Spinal cord (tissue), 10 donors: ENCODE measurements around the gene TINAG. TPM values are rescaled to one million over a fixed set of nuclear protein-coding genes. Genes with fewer than 3 reads are reported as not detected.

Experiments used
- DNase-seq, 6 donors: peaks; one replicate each; pipeline versions ENCODE4 v3.0.0 to v3.0.0-alpha.2; 2013 to 2015; ENCODE audit warnings: low spot score in 6 of 6, low read depth in 4 of 6
- H3K27ac ChIP-seq: one replicate; pipeline ENCODE4 v1.5.1; 2013; ENCODE audit warnings: low read depth, low read length, control low read depth
- H3K27me3 ChIP-seq: one replicate; pipeline ENCODE4 v1.6.1; 2013; ENCODE audit warnings: low read length; ENCODE audit not compliant: control insufficient read depth, insufficient read depth
- H3K36me3 ChIP-seq: one replicate; pipeline ENCODE4 v1.6.1; 2013; ENCODE audit warnings: low read length; ENCODE audit not compliant: control insufficient read depth, insufficient read depth
- H3K4me1 ChIP-seq: one replicate; pipeline ENCODE4 v1.6.1; 2013; ENCODE audit warnings: low read length; ENCODE audit not compliant: control insufficient read depth, insufficient read depth
- H3K4me3 ChIP-seq: one replicate; pipeline ENCODE4 v1.5.1; 2013; ENCODE audit warnings: low read depth, low read length, control low read depth
- H3K9me3 ChIP-seq: one replicate; pipeline ENCODE4 v1.6.1; 2013; ENCODE audit warnings: low read length; ENCODE audit not compliant: control insufficient read depth, insufficient read depth
- WGBS: methylation state at CpG from one replicate; pipeline ENCODE4 v1.1.5; 2013; ENCODE audit warnings: missing lambda C conversion rate; ENCODE audit not compliant: insufficient coverage; 5-methylcytosine and 5-hydroxymethylcytosine counted together
- long read RNA-seq, 4 donors: transcript quantifications; one replicate each; lab custom pipeline, GENCODE V29; 2026
- polyA plus RNA-seq, 2 donors: library from polyadenylated mRNA; unstranded; fragments of 120-200 nt; gene quantifications; one replicate each; pipeline ENCODE4 v1.2.1, GENCODE V29; 2013; ENCODE audit not compliant: insufficient read length in 2 of 2
- total RNA-seq, 2 donors: library from RNA; depleted of rRNA in 1 of 2; stranded (reverse); fragments of 120-200 nt in 1 of 2; fragments of >200 nt in 1 of 2; gene quantifications; one replicate each; pipeline versions ENCODE4 v1.2.3 to v1.2.4, GENCODE V29; 2013 to 2014
- donor health status: healthy.

Gene TINAG, protein sequence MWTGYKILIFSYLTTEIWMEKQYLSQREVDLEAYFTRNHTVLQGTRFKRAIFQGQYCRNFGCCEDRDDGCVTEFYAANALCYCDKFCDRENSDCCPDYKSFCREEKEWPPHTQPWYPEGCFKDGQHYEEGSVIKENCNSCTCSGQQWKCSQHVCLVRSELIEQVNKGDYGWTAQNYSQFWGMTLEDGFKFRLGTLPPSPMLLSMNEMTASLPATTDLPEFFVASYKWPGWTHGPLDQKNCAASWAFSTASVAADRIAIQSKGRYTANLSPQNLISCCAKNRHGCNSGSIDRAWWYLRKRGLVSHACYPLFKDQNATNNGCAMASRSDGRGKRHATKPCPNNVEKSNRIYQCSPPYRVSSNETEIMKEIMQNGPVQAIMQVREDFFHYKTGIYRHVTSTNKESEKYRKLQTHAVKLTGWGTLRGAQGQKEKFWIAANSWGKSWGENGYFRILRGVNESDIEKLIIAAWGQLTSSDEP
- total RNA-seq (under 1 TPM in 1 of 2 donors, not detected in 1; 0.10 TPM), polyA plus RNA-seq (under 1 TPM in 1 of 2 donors, not detected in 1; 0.39 TPM)
- long read RNA-seq, donor 1, result 0 reads
- long read RNA-seq, donor 2, result 0 reads
- long read RNA-seq, donor 3, result 0 reads
- long read RNA-seq, donor 4, result 0 reads

DNA sequence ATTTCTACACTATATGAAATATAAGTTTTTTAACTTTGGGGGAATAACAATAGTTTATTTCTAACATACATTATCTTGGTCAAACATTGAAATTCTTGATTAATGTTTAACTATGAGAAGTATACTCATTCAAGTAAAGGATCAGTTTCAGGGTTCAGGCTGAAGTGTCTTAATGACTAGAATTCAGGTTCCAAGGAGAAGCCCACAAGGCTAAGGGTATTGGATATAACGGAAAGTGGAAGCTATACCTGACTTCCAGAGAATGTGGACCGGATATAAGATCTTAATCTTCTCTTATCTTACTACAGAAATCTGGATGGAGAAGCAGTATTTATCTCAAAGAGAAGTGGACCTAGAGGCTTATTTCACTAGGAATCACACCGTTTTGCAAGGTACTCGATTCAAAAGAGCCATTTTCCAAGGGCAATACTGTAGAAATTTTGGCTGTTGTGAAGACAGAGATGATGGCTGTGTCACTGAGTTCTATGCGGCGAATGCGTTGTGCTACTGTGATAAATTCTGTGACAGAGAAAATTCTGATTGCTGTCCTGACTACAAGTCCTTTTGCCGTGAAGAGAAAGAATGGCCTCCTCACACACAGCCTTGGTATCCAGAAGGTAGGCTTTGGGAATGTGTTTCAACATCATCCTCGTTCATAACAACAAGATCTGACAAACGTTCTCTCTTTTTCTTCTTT, at the start of gene TINAG:
Gene TINAG (plus strand): TSS at position 153 of the 697 bp plus-strand sequence. CDS start 110 bp downstream, at position 263.
- WGBS, result 97% methylated on average over 5 of the region's 10 CpGs
- H3K4me3 ChIP-seq, result no peak within 1 kb of the TSS
- no peak for DNase-seq
- no peaks in the 10 kb centered on the region for H3K36me3 ChIP-seq
- H3K27me3 ChIP-seq, result no peaks in the 10 kb centered on the region
- no peaks in the 10 kb centered on the region for H3K9me3 ChIP-seq
- H3K27ac ChIP-seq, result no peak within 1 kb of the TSS
- no peaks in the 10 kb centered on the region for H3K4me1 ChIP-seq

DNA sequence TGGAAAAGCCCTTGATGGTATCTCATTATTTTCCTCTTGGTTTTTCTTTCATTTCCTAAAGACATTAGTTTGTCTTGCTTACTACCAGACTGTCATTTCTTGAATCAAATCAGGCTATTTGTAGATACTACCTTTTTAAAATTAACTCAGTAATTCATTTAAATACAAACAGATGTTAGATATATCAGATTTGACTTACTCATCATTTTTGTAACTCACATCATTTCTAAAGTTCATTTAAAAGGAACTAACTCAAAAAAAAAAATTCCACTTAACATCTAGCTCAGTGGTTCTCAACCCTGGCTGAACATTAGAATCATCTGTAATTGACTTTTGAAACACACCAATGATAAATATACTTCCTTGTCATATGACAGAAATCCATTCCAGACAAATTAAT, 48.2 kb upstream of the TINAG start:
- no peak overlapping the region for H3K27ac ChIP-seq
- H3K4me3 ChIP-seq, result no peak overlapping the region
- no peaks in the 10 kb centered on the region for H3K9me3 ChIP-seq
- H3K4me1 ChIP-seq, result no peaks in the 10 kb centered on the region
- no peaks in the 10 kb centered on the region for H3K36me3 ChIP-seq
- DNase-seq, result no peak
- H3K27me3 ChIP-seq, result no peaks in the 10 kb centered on the region

DNA sequence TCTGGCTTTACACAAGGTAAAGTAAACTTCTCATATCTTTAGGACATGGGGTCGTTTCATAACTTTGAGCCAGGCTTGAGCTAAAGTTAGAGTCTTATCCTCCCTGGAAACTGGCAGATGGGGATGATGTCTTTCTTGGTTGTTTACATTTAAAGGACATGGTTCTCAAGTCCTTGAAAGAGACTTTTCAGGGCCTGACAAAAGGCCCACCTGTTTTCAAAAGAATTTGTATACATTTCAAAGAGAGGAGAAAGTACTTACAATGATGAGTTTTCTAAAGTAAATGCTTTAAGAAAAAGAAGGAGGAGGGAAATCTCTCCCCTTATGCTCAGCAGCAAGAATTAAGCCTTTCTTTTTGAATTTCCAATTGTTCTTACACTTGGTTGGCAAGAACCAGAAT, 45.7 kb upstream of the TINAG start:
- no peaks in the 10 kb centered on the region for H3K27me3 ChIP-seq
- no peaks in the 10 kb centered on the region for H3K36me3 ChIP-seq
- H3K4me1 ChIP-seq, result no peaks in the 10 kb centered on the region
- no peak for DNase-seq
- WGBS, result 0% methylated on average over 1 of the region's 1 CpG
- H3K9me3 ChIP-seq, result no peaks in the 10 kb centered on the region
- no peak overlapping the region for H3K4me3 ChIP-seq
- H3K27ac ChIP-seq, result no peak overlapping the region

DNA sequence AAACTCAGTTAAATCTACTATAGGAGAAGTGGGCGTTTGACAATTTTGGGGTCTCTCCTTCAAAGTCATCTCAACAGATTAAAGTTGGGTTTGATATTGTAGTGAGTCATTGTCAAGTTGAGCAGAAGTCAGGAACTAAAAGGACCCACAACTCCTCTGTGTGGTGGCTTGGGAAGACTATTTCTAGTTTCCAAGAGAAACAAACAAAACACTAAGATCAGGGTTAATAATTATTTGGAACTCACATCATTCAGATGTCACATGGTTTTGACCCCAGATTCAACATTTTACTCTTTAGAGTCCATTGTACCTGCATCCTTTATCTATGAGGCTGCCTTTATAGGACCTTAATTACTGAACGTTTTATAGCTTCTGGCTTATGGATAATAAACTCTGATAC, 45.3 kb upstream of the TINAG start:
- no CpG with 5 or more reads among the region's 2 CpGs for WGBS

DNA sequence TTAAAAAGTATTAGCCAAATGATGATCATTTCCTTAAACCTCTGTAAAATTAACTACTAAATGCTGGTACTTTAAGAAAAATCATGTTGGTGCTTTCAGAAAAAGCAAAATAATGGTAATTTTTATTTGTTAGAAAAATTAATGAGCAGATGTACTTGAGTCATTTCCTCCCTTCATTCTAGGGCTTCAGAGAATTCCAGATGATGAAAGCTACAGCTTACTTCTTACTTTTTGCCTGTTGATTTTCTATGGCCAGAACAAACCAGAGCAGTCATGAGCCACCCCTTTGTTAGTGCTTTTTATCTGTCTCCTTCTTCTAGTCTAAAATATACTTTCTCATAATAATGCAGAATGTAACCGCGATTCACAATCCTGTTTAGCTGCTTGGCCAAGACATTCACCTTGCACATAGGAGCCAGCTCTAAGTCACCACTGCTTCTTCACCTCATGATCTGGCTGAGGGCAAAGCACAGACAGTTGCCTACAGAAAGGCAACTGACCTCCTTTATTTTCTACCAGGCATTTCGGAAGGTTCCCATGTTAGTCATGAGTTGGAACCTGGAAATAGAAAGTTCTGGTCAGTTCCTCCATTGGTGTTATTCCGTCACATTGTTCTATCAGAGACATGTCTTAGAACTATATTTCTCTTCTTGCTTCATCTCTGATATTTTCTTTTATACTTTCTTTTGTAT, 43.5 kb upstream of the TINAG start:
- H3K4me1 ChIP-seq, result no peaks in the 10 kb centered on the region
- 93% methylated on average over 3 of the region's 4 CpGs for WGBS

More for the DNA sequence above, 45.3 kb upstream of the TINAG start:
- H3K27ac ChIP-seq, result no peak overlapping the region
- no peak for DNase-seq
- H3K9me3 ChIP-seq, result no peaks in the 10 kb centered on the region
- H3K4me1 ChIP-seq, result no peaks in the 10 kb centered on the region
- no peaks in the 10 kb centered on the region for H3K27me3 ChIP-seq
- no peaks in the 10 kb centered on the region for H3K36me3 ChIP-seq
- no peak overlapping the region for H3K4me3 ChIP-seq

DNA sequence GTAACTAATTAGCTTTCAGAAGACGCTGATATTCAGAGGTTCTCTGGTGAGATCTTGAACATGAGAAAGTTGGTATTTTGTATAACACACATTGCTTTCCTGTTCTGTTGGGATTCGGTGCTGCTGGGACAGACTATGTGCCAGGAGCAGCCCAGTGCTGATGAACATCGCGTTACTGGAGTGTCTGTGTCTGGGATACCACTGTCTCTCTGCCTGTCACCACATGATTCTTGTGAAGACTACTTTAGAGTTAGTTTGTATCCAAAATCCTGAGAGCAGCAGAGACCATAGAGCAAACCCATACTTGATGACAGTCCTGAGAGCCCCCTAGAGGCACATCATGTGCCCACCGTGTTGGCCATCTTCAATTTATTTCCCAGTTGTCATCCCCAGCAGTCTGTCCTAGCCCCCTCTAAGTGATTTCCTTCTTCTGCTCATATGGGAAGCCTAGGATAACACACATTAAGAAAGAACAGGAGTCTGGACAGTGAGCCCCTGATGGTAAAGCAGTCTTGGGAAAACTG, 41.8 kb upstream of the TINAG start:
- Histone ChIP-seq H3K4me1 (no peaks in the 10 kb centered on the region), H3K36me3 (no peaks in the 10 kb centered on the region), H3K4me3 (no peak overlapping the region), H3K27me3 (no peaks in the 10 kb centered on the region), H3K9me3 (no peaks in the 10 kb centered on the region), H3K27ac (no peak overlapping the region)
- WGBS, result 64% methylated on average over 4 of the region's 5 CpGs
- DNase-seq, result no peak

More for the DNA sequence above, 43.5 kb upstream of the TINAG start:
- DNase-seq, result no peak
- Histone ChIP-seq H3K9me3 (no peaks in the 10 kb centered on the region), H3K27ac (no peak overlapping the region), H3K36me3 (no peaks in the 10 kb centered on the region), H3K27me3 (no peaks in the 10 kb centered on the region), H3K4me3 (no peak overlapping the region)

DNA sequence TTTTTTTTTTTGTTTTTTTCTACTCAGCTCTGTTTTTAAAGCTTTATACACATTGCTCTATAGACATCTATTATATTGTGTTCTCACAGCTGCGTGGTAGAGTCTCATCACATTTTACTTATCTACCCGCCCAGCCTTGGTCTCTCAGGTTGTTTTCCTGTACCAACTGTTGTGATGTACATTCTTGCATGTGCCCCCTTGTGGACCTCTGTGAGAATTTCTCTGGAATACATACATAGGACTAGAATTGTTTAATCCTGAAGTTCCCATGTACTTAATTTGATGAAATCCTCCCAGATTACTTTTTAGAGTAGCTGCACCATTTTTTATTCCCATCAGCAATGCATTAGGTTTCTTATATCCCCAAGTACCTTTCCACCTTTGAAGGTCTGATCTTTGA, 40.4 kb upstream of the TINAG start:
- Histone ChIP-seq H3K4me1 (no peaks in the 10 kb centered on the region), H3K36me3 (no peaks in the 10 kb centered on the region), H3K4me3 (no peak overlapping the region), H3K27ac (no peak overlapping the region), H3K9me3 (no peaks in the 10 kb centered on the region), H3K27me3 (no peaks in the 10 kb centered on the region)
- WGBS, result no CpG with 5 or more reads among the region's 2 CpGs
- DNase-seq, result peak in 3 of 6 donors; percentile 15 to 78 (median 33)

DNA sequence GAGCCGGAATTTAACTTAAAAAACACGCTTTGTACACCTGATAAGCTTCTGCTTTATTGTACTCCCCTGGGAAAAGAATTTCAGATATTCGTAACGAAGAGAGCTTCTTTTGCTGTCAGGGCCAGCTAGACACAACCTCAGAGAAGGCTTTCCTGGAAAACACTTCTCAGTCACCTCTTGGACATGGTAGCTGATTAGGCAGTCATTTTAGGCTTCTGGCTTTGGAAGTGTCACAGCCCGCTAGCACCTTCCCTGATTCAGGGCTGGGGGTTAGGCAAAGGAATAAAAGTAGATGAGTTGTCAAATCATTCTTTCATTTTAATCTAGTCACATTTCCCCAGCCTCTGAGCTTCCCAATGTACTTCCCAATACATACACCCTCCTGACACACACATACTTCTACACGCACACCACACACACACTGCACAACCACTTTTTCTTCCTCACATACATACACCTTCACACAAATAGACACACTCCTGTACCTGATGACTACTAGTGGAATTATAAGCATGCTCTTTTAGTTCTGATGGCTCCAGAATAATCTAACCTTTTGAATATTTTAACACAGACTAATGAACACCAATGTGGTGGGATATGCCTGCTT, 34.9 kb upstream of the TINAG start:
- 100% methylated on average over 5 of the region's 6 CpGs for WGBS
- Histone ChIP-seq H3K27me3 (no peaks in the 10 kb centered on the region), H3K9me3 (no peaks in the 10 kb centered on the region)

DNA sequence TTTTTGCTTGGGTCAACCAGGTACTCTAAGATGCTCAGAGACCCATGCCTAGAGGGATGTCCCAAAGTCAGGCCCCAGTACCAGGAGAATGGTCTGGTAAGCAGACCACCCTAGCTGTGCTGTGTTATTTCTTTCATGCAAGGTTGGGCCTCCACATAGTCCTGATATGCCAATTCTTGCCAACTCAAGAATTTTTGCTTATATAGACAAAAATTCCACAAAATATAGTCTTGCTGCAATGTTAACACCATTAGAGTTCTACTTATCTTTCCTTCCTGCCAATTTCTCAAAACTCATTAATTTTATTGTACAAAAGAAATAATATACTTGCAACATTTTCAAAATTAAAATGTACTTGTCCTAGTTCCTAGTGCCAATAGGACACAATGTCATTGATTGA, 33.9 kb upstream of the TINAG start:
- DNase-seq, result no peak
- Histone ChIP-seq H3K9me3 (no peaks in the 10 kb centered on the region), H3K4me3 (no peak overlapping the region), H3K27ac (no peak overlapping the region), H3K27me3 (no peaks in the 10 kb centered on the region), H3K4me1 (no peaks in the 10 kb centered on the region), H3K36me3 (no peaks in the 10 kb centered on the region)

More for the DNA sequence above, 34.9 kb upstream of the TINAG start:
- Histone ChIP-seq H3K27ac (no peak overlapping the region), H3K4me1 (no peaks in the 10 kb centered on the region), H3K36me3 (no peaks in the 10 kb centered on the region), H3K4me3 (no peak overlapping the region)
- no peak for DNase-seq
